ENCODE results near the gene EPN2.
"Not testable (repeated sequence)": the region's sequence is repeated elsewhere in the genome, so short reads cannot be mapped to it uniquely, and the experiment has no call there.

EPN2 gene

DNA sequence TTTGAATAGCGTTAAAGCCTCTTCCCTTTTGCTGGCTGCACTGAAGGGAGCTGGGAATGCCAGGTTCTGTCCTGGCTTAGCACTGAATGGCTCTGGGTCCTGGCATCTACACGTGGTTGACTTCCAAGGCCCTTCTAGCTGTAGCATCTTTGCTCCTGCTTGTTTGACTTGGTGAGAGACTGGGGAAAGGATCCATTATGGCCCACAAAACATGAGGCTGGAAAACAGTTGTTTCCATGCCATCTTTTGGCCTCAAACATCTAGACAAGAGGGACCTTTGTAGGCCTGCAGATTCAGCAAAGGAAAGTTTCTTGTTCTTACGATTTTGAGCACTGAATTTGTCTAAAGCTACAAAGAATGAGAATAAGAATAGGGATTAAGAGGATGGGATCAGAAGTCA, 32.5 kb downstream of the EPN2 start:
- DNase-seq = no peak

DNA sequence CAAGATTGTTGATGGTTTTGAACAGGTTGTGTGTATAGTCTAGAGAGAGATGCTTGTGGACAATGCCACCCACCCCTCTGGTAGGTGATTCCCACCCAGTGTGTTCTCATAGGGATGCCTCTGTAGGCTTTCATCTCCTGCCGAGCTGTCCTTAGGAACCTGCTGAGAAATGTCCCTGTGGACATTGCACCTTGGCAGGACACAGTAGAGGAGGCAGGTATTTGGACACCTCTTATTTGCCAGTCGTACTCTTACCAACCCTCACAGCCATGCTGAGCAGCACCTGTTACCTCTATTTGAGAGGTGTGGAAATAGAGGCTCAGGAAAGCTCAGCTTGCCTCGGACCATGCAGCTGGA, 33.2 kb downstream of the EPN2 start:
- DNase-seq = no peak

DNA sequence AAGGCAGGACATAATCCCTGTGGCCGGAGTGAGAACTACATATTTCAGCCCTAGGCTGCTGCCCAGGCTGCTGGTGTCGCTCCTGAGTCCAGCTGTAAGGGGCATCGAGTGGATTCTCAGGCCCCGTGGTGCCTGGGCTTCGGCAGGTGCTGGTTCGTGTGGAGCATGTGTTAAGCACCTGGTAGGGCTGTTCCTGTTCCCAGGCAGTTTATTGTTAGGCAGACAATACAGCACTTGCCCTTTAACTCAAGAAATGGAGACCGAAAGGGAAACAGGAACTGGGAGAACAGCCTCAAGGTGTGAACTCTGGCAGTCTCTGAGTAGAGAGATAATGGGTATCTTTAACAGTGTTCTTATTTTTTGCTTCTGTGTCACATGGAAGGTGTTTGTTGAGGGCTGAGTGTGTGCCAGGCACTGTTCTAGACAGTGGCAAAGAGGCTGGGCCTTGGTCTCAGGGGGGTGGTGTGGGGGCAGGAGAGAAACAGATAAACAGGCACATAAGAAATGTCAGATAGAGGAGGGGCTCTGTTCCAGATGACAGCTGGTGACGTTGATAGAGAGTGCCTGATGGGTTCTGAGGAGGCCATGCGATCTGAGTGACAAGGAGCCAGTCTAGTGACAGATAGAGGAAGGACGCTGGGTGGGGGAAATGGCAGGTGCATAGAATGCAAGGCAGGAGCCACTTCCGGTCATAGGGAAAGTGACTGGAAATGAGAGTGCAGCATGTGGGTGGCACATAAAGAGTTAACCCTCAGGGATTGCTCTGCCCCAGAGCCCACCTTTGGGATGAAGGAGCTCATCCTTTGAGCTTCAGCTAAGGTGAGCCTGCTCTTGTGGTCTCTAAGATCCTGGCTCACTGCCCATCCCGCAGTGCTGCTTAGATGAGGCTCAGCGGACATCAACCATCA, 33.8 kb downstream of the EPN2 start:
- no peak for DNase-seq

GRCh38 chr17:19271780-19272357, 34.7 kb downstream of the EPN2 start:
- no peak for DNase-seq

DNA sequence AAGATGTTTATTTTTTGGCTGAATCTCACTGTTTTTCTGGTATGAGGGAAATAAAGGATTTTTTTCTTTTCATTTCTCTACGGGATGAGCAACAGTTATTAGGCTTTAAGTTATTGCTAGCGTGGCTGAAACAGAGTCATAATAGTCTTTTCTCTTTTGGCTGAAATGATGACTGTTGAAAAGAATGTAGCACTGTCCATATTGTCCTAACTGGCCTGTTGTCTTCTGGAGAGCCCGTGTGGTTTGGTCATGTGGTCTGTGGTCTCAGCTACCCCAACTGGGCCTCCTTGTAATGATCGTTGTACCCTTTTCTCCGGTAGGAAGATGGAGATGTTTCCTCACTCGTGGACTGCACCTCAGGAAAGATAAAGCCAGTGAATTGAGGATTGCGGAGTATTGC, 36.6 kb downstream of the EPN2 start:
- DNase-seq = no peak

- DNase-seq = no peak
These were observed 37.7 kb downstream of the EPN2 start for GRCh38 chr17:19274893-19275292.

DNA sequence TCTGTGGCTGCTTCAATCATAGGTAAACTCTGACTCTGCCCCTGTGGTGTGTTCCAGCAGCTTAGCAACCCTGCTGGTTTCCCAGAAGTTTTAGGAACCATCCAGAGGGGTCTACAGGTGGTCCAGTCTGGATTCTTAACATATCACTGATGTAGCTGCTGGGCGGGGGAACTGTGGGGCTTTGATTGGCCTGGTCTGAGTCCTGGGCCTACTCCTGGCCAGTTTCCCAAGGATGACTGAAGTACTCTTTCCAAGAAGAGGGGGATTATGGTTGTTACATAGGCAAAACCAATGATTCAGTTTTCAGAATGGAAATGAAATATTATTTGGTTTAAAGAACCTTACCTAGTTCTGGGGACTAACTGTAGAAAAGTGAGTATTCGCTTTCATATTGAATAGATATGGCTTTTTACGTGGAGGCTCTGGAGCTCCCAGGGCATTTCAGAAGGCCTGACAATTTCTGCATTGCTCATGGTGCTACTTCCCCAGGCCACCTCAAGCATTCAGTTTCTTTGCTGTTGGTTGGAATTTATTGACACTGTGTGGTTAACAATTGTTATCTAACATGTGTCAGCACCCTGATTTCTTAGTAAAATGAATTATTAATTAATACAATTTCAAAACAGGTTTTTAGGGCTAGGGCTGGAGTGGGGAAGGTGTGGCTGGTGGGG, 38.4 kb downstream of the EPN2 start:
- DNase-seq = no peak

DNA sequence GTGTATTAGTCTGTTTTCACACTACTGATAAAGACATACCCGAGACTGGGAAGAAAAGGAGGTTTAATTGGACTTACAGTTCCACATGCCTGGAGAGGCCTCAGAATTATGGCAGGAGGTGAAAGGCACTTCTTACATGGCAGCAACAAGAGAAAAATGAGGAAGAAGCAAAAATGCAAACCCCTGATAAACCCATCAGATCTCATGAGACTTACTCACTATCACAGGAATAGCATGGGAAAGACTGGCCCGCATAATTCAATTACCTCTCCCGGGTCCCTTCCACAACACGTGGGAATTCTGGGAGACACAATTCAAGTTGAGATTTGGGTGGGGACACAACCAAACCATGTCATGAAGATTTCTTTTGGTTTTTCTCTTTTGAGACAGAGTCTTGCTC, 41.1 kb downstream of the EPN2 start:
- not testable (repeated sequence) for DNase-seq

GRCh38 chr17:19278729-19279128, 41.6 kb downstream of the EPN2 start:
- no peak for DNase-seq

DNA sequence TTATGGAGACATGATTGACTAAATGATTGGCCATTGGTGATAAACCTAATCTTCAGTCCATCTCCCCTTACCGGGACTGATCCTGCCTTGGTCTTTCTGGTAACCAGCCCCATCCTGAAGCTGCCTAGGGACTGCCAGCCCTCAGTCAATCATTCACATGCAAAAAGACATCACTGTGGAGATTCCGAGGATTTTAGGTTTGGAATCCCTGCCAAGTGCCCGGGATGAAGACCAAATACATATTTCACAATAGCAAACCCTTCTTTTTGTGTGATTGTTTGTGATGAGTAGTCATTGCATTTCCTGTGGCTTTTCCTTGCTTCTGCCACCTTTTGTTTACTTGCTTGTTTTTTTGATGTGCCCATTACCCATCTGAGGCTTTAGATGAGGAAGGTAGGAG, 44.0 kb downstream of the EPN2 start:
- DNase-seq = no peak

GRCh38 chr17:19284005-19284959, 47.1 kb downstream of the EPN2 start:
- no peak for DNase-seq

- peak; percentile 43 for DNase-seq
These were observed 48.2 kb downstream of the EPN2 start for GRCh38 chr17:19285213-19285900.

GRCh38 chr17:19286751-19287341, 49.7 kb downstream of the EPN2 start:
- DNase-seq = no peak

DNA sequence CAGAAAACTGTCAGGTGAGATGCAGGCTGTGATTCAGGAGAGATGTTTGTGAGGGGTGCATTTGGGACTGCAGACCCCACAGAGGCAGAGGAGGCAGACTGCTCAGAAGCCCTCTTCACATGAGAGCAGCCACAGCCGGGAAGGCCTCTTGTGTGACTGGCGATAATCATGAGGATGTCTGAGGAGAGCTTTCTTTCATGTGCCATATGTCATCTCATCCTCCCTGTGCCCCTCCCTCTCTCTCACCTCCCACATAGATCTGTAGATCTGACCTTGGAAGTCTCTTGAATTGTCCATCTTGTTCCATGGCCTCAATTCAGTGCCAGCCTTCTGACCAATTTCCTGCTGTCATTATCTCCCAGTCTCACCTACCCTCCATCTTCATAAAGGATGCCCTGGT, 50.5 kb downstream of the EPN2 start:
- no peak for DNase-seq

- DNase-seq = no peak
These were observed 51.3 kb downstream of the EPN2 start for GRCh38 chr17:19288453-19288852.

- no peak for DNase-seq
These were observed 53.0 kb downstream of the EPN2 start for GRCh38 chr17:19290066-19290705.

GRCh38 chr17:19291646-19292376, 54.6 kb downstream of the EPN2 start:
- DNase-seq = no peak

GRCh38 chr17:19292377-19292711, 55.2 kb downstream of the EPN2 start:
- DNase-seq = no peak

- DNase-seq = no peak
These were observed 57.3 kb downstream of the EPN2 start for GRCh38 chr17:19294443-19294842.

- DNase-seq = no peak
These were observed 58.4 kb downstream of the EPN2 start for GRCh38 chr17:19295473-19296135.
